ENCODE data around the gene STAT3. TPM values are rescaled to one million over a fixed set of nuclear protein-coding genes. Genes with fewer than 3 reads are reported as not detected.

STAT3 gene
- polyA plus RNA-seq, 4 donors, result 59.8 to 63.4 (median 60.4) TPM

DNA sequence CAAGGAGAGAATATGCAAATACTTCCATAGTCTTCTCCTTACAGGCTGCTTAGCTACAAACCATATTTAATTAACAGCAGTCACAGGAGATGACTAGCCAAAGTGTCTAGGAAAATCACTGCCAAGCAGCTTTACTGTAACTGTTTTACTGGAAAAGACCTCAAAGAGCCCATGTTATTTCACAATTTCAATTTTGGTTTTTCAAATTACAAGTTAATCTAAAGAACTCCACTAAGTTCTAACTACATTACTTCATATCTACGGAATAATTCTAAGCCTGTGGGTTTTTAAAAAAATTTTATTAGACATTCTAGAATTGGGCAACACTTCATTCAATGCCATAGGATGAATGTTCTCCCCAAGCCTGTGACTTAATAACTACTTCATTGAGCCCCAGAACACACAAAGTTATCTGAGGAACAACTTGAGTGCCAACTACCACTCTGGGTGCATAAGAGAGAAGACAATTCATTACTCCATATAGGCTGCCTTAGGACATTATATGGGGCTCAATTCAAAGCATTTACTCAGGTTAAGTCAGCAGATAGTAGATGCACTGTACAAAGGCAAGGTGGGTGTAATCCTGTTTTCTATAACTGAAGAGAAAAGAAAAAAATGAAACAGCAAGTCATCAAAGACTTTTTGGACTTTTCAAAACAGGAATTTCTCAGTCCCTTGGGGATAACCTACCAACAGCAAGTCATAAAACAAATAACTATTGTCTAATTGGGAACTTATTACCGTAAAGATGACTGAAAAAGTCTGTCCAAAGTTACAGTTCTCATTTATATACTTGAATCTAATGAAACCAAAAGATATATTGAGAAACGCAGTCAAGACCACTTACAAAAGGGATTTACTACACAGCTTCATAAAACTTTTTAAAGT is 33.0 kb downstream of the STAT3 start:
- no peak for DNase-seq (ENCODE audit: low read depth in 4 of 4, low spot score in 3 of 4)

- DNase-seq (ENCODE audit: low read depth in 4 of 4, low spot score in 3 of 4), result no peak
Measured at GRCh38 chr17:42348104-42348503, 40.1 kb downstream of the STAT3 start.

DNA sequence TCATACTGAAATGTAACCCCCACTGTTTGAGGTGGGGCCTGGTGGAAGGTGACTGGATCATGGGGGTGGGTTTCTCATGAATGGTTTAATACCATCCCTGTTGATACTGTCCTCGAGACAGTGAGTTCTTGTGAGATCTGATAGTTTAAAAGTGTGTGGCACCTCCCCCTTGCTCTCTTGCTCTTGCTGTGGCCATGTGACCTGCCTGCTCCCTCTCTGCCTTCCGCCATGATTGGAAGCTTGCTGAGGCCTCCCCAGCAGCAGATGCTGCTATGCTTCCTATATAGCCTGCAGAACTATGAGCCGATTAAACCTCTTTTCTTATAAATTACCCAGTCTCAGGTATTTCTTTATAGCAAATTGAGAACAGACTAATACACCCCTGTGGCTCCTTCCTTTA is 40.6 kb downstream of the STAT3 start:
- DNase-seq (ENCODE audit: low read depth in 4 of 4, low spot score in 3 of 4), result no peak

- DNase-seq (ENCODE audit: low read depth in 4 of 4, low spot score in 3 of 4), result no peak
Measured at GRCh38 chr17:42347198-42347597, 41.0 kb downstream of the STAT3 start.

GRCh38 chr17:42346481-42346880 is 41.8 kb downstream of the STAT3 start:
- DNase-seq (ENCODE audit: low read depth in 4 of 4, low spot score in 3 of 4), result no peak

GRCh38 chr17:42345396-42346073 is 42.7 kb downstream of the STAT3 start:
- DNase-seq (ENCODE audit: low read depth in 4 of 4, low spot score in 3 of 4), result no peak

- no peak for DNase-seq (ENCODE audit: low read depth in 4 of 4, low spot score in 3 of 4)
Measured at GRCh38 chr17:42342242-42343008, 45.8 kb downstream of the STAT3 start.

DNA sequence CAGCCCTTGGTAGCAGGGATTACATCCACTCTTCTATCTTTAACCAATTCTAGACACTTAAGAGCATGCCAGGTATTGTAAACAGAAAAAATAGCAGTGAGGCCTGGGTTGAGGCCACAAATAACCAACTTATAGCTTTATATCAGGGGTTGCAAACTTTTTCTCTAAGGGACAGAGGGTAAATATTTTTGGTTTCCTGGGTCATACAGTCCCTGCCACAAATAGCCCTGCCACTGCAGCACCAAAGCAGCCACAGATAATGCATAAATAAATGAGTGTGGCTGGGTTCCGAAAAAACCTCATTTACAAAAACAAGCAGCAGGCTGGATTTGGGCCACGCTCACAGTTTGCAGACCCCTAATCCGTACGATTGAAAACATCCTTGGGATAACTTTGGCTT is 46.7 kb downstream of the STAT3 start:
- DNase-seq (ENCODE audit: low read depth in 4 of 4, low spot score in 3 of 4), result no peak

GRCh38 chr17:42340691-42341127 is 47.5 kb downstream of the STAT3 start:
- DNase-seq (ENCODE audit: low read depth in 4 of 4, low spot score in 3 of 4), result no peak

- no peak for DNase-seq (ENCODE audit: low read depth in 4 of 4, low spot score in 3 of 4)
Measured at GRCh38 chr17:42339221-42339620, 49.0 kb downstream of the STAT3 start.

GRCh38 chr17:42338427-42338985 is 49.7 kb downstream of the STAT3 start:
- no peak for DNase-seq (ENCODE audit: low read depth in 4 of 4, low spot score in 3 of 4)

- DNase-seq (ENCODE audit: low read depth in 4 of 4, low spot score in 3 of 4), result no peak
Measured at GRCh38 chr17:42337442-42337841, 50.8 kb downstream of the STAT3 start.

GRCh38 chr17:42334677-42335076 is 53.6 kb downstream of the STAT3 start:
- DNase-seq (ENCODE audit: low read depth in 4 of 4, low spot score in 3 of 4), result no peak

GRCh38 chr17:42333053-42333452 is 55.2 kb downstream of the STAT3 start:
- DNase-seq (ENCODE audit: low read depth in 4 of 4, low spot score in 3 of 4), result no peak

- no peak for DNase-seq (ENCODE audit: low read depth in 4 of 4, low spot score in 3 of 4)
Measured at GRCh38 chr17:42329025-42329976, 58.9 kb downstream of the STAT3 start.

- no peak for DNase-seq (ENCODE audit: low read depth in 4 of 4, low spot score in 3 of 4)
Measured at GRCh38 chr17:42325026-42325425, 63.2 kb downstream of the STAT3 start.

GRCh38 chr17:42323268-42323773 is 64.9 kb downstream of the STAT3 start:
- no peak for DNase-seq (ENCODE audit: low read depth in 4 of 4, low spot score in 3 of 4)

DNA sequence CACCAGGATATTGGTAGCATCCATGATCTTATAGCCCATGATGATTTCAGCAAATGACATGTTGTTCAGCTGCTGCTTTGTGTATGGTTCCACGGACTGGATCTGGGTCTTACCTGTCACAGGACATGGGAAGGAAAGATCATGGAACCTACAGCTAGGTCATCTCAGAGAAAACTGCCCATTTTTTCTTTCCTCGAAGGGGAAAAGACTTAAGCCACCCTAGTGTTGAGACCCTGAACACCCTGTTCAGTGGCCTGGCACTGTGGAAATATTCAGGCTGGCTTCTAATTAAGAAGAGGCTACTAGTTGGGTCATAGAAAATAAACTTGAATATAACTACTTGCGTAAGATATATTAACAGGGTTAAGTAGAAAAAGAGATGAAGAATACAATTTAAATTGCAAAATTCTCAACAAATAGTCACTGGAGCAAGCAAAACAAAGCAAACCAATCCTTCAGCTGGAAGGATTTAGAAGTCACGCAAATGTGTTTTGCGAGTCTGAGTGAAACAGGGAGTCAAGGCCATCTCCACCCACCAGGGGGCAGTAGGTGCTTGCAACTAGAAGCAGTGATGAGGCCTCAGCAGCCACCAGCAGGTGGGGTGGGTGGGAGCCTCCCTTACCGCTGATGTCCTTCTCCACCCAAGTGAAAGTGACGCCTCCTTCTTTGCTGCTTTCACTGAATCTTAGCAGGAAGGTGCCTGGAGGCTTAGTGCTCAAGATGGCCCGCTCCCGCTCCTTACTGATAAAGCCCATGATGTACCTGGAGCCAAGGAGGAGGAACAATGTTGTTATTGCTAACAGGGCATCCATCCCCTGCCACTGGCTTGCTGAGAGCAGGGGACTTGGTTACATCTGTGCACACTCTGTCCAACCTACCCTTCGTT is 65.6 kb downstream of the STAT3 start:
- peak; percentile 85 to 90 (median 87) for DNase-seq (ENCODE audit: low read depth in 4 of 4, low spot score in 3 of 4)
